A673 (cell line): ENCODE results near the gene WDR76. TPM values are rescaled to one million over a fixed set of nuclear protein-coding genes. Genes with fewer than 3 reads are reported as not detected.

Experiments
- BruUV-seq: library from RNA; stranded (reverse); fragments of 400-500 nt; replicated peaks from 2 replicates; lab custom pipeline; 2021; lab: Mats Ljungman, UMichigan
- CTCF ChIA-PET: fragments of 300-600 bp; sonication (Branson Sonifier 250); formaldehyde crosslinking; loops from one replicate; lab custom pipeline; 2022; ENCODE audit warnings: antibody characterized with exemption; lab: Charles Lee
- POLR2A ChIA-PET: fragments of 300-600 bp; sonication (Branson Sonifier 250); formaldehyde crosslinking; loops from one replicate; lab custom pipeline; 2022; ENCODE audit warnings: antibody characterized with exemption; ENCODE audit not compliant: low non-redundant PET; lab: Charles Lee
- DNase-seq: peaks from one replicate; pipeline ENCODE4 v3.0.0-alpha.2; 2015; ENCODE audit warnings: low spot score
- H3K27ac ChIP-seq: fragments of 200-600 bp; sonication (generic); 2 replicates; pipeline ENCODE4 v1.5.1; 2016; ENCODE audit warnings: mixed run types, low read depth, mild to moderate bottlenecking, mixed read lengths, antibody characterized with exemption, low read length; ENCODE audit not compliant: poor library complexity, severe bottlenecking
- H3K27me3 ChIP-seq: fragments of 200-600 bp; sonication (generic); replicated peaks from 2 replicates; pipeline ENCODE4 v1.6.1; 2017; ENCODE audit warnings: mixed run types, low read depth, mild to moderate bottlenecking, mixed read lengths, antibody characterized with exemption, low read length; ENCODE audit not compliant: insufficient read depth, poor library complexity
- H3K36me3 ChIP-seq: fragments of 200-600 bp; sonication (generic); 2 replicates; pipeline ENCODE4 v1.6.1; 2016; ENCODE audit warnings: mixed run types, mild to moderate bottlenecking, mixed read lengths, antibody characterized with exemption, low read length; ENCODE audit not compliant: insufficient read depth, poor library complexity, severe bottlenecking
- H3K4me1 ChIP-seq: fragments of 200-600 bp; sonication (generic); 2 replicates; pipeline ENCODE4 v1.6.1; 2017; ENCODE audit warnings: mixed run types, mild to moderate bottlenecking, mixed read lengths, antibody characterized with exemption, low read length; ENCODE audit not compliant: insufficient read depth, poor library complexity, severe bottlenecking
- H3K4me3 ChIP-seq: fragments of 200-600 bp; sonication (generic); 2 replicates; pipeline ENCODE4 v1.5.1; 2016; ENCODE audit warnings: low read depth, mixed run types, mild to moderate bottlenecking, mixed read lengths, low read length; ENCODE audit not compliant: poor library complexity, severe bottlenecking
- H3K9me3 ChIP-seq: fragments of 200-600 bp; sonication (generic); 2 replicates; pipeline ENCODE4 v1.6.1; 2016; ENCODE audit warnings: mixed run types, low read depth, mild to moderate bottlenecking, mixed read lengths, antibody characterized with exemption, low read length; ENCODE audit not compliant: poor library complexity, severe bottlenecking
- CTCF ChIP-seq: fragments of 300-800, 200-600 bp; sonication (generic); conservative IDR thresholded peaks from 2 replicates; pipeline ENCODE4 v1.5.1; 2017; ENCODE audit warnings: low read depth, mild to moderate bottlenecking, antibody characterized with exemption, low read length, moderate library complexity, mixed read lengths
- EZH2 ChIP-seq: fragments of 200-600 bp; sonication (generic); IDR thresholded peaks from 2 replicates; pipeline ENCODE4 v1.6.1; 2017; ENCODE audit warnings: borderline replicate concordance, low read depth, mild to moderate bottlenecking, mixed read lengths, antibody characterized with exemption, low read length; ENCODE audit not compliant: poor library complexity, severe bottlenecking
- intact Hi-C: fragments of 100-400 bp; cut with micrococcal nuclease; formaldehyde crosslinking; loops from one replicate; pipeline ENCODE4 v1.10.0; 2022; ENCODE audit not compliant: unreplicated experiment
- total RNA-seq: library from RNA; stranded (reverse); gene quantifications from 2 replicates; pipeline ENCODE4 v1.2.3, GENCODE V29; 2021

The WDR76 gene
- total RNA-seq, 1 experiment from 2014 or later, result 65.2 TPM

DNA sequence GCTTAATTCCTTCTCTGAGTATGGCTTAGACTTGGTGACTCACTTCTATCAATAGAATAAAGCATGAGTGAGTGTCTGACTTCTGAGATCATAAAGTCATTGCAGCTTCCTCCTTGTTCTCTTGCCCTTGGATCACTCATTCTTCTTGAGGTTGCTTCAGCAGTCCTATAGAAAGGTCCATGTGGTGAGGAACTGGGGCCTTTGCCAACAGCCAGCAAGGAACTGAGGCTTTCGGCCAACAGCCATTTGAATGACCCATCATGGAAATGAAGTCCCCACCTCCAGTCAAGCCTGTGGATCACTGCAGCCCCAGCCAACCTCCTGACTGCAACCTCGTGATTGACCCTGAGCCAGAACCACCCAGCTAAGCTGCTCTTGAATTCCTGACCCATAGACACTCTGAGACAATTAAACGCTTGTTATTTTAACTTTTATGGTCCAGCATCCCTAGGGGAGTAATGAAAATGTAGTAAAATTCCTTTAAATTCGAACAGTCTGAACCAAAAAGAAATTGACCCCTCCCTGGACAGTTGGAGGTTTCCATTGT is 84.5 kb downstream of the WDR76 start:
- Histone ChIP-seq H3K4me1 (peaks cover 4% of the 10 kb centered on the region), H3K9me3 (no peaks in the 10 kb centered on the region), H3K27me3 (no peaks in the 10 kb centered on the region), H3K4me3 (no peak overlapping the region), H3K27ac (no peak overlapping the region), H3K36me3 (no peaks in the 10 kb centered on the region)
- BruUV-seq, result no TSS peak
- TF ChIP-seq CTCF, result no peak
- TF ChIP-seq EZH2, result no peak
- ChIA-PET POLR2A (no interaction called here), CTCF (no interaction called here)
- intact Hi-C loops, result no loop called here
- DNase-seq, result no peak

DNA sequence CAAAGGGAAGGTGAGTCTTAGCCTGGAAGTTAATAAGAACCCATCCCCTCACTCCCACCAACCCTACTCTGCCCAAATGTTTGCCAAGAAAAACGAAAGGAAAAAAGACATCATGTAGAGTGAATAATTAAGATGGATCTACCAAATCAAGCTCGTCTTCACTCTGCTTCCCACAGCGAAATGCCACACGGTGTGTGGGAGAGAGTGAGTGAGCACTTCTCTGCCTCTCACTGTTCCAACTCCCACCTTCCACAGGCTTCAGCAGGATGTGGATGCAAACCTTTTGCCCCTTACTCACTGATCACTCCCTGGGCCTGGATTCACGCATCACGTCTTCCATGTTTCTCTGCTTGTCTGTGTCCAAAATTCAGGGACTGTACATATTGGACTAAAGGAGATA is 85.4 kb downstream of the WDR76 start:
- Histone ChIP-seq H3K4me1 (peaks cover 4% of the 10 kb centered on the region), H3K27me3 (no peaks in the 10 kb centered on the region), H3K36me3 (no peaks in the 10 kb centered on the region), H3K27ac (no peak overlapping the region), H3K9me3 (no peaks in the 10 kb centered on the region), H3K4me3 (no peak overlapping the region)
- intact Hi-C loops, result no loop called here
- no TSS peak for BruUV-seq
- no peak for DNase-seq
- ChIA-PET POLR2A (interaction anchor here (0.6 kb wide), 1 partner anchor 175 kb away, joined by 3 read pairs; no protein-coding TSS in a partner anchor), CTCF (no interaction called here)
- TF ChIP-seq EZH2, result no peak
- TF ChIP-seq CTCF, result no peak

GRCh38 chr15:43913026-43913780 is 86.4 kb downstream of the WDR76 start:
- CTCF ChIA-PET, result no interaction called here
- intact Hi-C loops, result no loop called here
- peak; percentile 87 for DNase-seq
- Histone ChIP-seq H3K9me3 (no peaks in the 10 kb centered on the region), H3K27me3 (no peaks in the 10 kb centered on the region), H3K36me3 (no peaks in the 10 kb centered on the region), H3K27ac (no peak overlapping the region), H3K4me3 (no peak overlapping the region), H3K4me1 (peaks cover 4% of the 10 kb centered on the region)
- TF ChIP-seq EZH2, result no peak
- TF ChIP-seq CTCF, result no peak
- POLR2A ChIA-PET, result no interaction called here
- BruUV-seq, result no TSS peak
